PC-9 (cell line): ENCODE results near the gene SPARC.

Experiments used
- CTCF ChIP-seq: fragments of 200-600 bp; sonication (generic); conservative IDR thresholded peaks from 2 replicates; pipeline ENCODE4 v1.6.1; 2017; ENCODE audit warnings: mixed run types, antibody characterized with exemption, mild to moderate bottlenecking, moderate library complexity
- EZH2 ChIP-seq: fragments of 200-600 bp; sonication (generic); IDR thresholded peaks from 2 replicates; pipeline ENCODE4 v1.8.0; 2017; ENCODE audit warnings: antibody characterized with exemption, low read depth

- no peak for TF ChIP-seq CTCF
- no peak for TF ChIP-seq EZH2
Measured at GRCh38 chr5:151707567-151707966, 20.9 kb upstream of the SPARC start.
